Measurements from ENCODE around the gene HMGN3. TPM values are rescaled to one million over a fixed set of nuclear protein-coding genes. Genes with fewer than 3 reads are reported as not detected.

Gene HMGN3
- total RNA-seq, 4 donors from 2014 or later = 40.8 to 104 (median 82.1) TPM

DNA sequence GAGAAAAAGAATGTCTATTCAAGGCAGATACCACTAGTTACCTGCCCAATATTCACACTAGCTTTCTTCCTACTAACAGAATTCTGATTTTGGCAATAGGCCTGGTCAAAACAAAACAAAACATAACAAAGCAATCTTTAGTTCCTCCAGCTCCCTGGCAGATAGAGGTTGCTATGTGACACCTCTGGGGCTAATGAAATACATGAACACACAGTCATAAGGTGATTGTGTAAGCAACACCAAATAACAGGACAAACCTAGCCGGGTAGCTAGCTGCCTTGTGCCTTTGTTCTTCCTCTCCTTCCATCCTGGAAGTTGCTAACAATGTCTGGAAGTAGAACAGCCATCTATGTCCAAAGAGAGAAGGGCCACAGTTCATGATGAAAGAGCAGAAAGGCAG is 6.0 kb upstream of the HMGN3 start:
- no peaks in the 10 kb centered on the region for H3K27me3 ChIP-seq
- H3K9me3 ChIP-seq = no peaks in the 10 kb centered on the region
- no peak overlapping the region for H3K27ac ChIP-seq
- H3K36me3 ChIP-seq = no peaks in the 10 kb centered on the region
- TF ChIP-seq POLR2A (IDR thresholded peaks at IDR 0.05) (no peak), EP300 (IDR thresholded peaks at IDR 0.05) (no peak)
- TF ChIP-seq, protein P1, sequence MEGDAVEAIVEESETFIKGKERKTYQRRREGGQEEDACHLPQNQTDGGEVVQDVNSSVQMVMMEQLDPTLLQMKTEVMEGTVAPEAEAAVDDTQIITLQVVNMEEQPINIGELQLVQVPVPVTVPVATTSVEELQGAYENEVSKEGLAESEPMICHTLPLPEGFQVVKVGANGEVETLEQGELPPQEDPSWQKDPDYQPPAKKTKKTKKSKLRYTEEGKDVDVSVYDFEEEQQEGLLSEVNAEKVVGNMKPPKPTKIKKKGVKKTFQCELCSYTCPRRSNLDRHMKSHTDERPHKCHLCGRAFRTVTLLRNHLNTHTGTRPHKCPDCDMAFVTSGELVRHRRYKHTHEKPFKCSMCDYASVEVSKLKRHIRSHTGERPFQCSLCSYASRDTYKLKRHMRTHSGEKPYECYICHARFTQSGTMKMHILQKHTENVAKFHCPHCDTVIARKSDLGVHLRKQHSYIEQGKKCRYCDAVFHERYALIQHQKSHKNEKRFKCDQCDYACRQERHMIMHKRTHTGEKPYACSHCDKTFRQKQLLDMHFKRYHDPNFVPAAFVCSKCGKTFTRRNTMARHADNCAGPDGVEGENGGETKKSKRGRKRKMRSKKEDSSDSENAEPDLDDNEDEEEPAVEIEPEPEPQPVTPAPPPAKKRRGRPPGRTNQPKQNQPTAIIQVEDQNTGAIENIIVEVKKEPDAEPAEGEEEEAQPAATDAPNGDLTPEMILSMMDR (IDR thresholded peaks at IDR 0.05) = no peak
- no peak overlapping the region for H3K4me3 ChIP-seq
- DNase-seq (ENCODE audit: low spot score in 2 of 2) = no peak
- 67 to 79% methylated on average over 1 of the region's 1 CpG for WGBS, 2 donors
- peaks cover 0 to 8% (median 0%) of the 10 kb centered on the region in 4 donors for H3K4me1 ChIP-seq

DNA sequence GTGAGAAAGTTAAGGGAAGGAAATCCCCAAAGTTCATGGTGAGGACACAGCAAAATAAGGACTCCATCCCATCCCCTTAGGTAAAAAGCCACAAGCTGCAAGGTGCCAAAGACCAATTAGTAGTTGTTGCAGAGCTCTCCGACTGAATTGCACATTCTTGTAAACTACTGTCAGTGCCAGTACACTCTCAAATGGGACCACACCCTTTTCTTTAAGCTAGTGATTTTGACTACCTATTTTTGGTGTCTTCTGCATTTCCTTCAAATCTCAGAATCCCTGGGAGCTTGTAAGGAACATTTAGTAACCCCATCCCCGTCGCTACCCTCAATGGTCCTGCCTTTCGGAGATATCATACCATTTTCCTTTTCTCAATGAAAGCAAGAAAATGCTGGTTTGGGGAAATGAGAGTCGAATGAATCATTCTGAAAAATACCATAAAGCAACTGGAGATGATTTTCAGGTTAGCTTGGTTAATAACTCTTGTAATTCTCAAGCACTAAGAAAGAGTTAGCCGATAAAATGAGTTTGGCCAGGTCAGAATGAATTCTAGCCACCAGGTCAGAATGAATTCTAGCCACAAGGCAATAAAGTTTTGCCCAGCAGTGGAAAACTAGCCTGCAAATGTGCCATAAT is 5.2 kb upstream of the HMGN3 start:
- no peak overlapping the region for H3K27ac ChIP-seq
- 87% methylated on average over 6 of the region's 6 CpGs for whole genome bisulfite sequencing, 2 donors
- DNase-seq (ENCODE audit: low spot score in 2 of 2) = no peak
- no peak overlapping the region for H3K4me3 ChIP-seq
- H3K36me3 ChIP-seq = no peaks in the 10 kb centered on the region
- peaks cover 0 to 12% (median 0%) of the 10 kb centered on the region in 4 donors for H3K4me1 ChIP-seq
- no peaks in the 10 kb centered on the region for H3K27me3 ChIP-seq
- H3K9me3 ChIP-seq = no peaks in the 10 kb centered on the region
- TF ChIP-seq, protein P1 (IDR thresholded peaks at IDR 0.05) = no peak
- TF ChIP-seq EP300 (IDR thresholded peaks at IDR 0.05) (no peak), POLR2A (IDR thresholded peaks at IDR 0.05) (no peak)

DNA sequence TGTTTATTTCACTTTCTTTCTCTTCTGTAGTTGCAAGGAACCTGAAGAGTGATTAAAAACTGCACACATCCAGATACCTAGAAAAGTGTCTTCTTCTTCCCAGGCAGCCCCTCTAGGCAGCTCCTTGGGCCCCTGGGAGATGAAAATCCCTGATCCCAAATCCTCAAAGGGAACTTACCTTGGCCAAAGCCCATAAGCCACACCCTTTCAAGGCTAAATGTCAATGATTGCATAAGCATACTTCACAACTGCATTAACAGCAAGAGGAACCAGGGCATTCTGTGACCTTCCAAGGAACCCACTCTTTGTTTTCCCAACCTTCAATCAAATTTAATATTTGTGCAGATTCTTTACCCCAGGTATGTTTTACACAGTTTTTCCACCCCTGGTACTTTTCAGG is 4.4 kb upstream of the HMGN3 start:
- TF ChIP-seq, protein P1 (IDR thresholded peaks at IDR 0.05) = no peak
- TF ChIP-seq POLR2A (IDR thresholded peaks at IDR 0.05) (no peak), EP300 (IDR thresholded peaks at IDR 0.05) (no peak)
- H3K4me3 ChIP-seq = no peak overlapping the region
- no peak for DNase-seq (ENCODE audit: low spot score in 2 of 2)

DNA sequence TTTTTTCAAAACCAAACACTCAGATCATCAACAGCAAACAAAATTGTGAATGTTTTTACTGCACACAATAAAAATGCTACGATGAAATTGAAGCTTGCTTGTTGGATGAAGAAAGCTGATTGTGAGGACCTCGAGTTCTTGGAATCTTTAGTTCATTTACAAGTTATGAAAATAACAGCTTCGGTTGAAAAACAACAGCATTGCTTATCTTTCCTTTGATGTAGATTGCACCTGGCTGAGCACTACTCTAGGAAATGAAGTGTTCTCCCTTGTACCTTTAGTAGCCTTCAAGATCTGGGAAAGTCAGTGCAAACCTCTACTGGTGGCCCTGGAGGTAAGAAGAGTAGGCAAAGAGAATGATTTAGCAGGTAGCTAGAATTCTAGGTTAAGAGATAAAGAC is 2.2 kb upstream of the HMGN3 start:
- 75 to 79% methylated on average over 3 of the region's 3 CpGs for WGBS, 2 donors
- no peak overlapping the region for H3K4me3 ChIP-seq
- no peaks in the 10 kb centered on the region for H3K9me3 ChIP-seq
- peaks cover 0 to 27% (median 0%) of the 10 kb centered on the region in 4 donors for H3K4me1 ChIP-seq
- TF ChIP-seq, protein P1 (IDR thresholded peaks at IDR 0.05) = no peak
- TF ChIP-seq EP300 (IDR thresholded peaks at IDR 0.05) (no peak), POLR2A (IDR thresholded peaks at IDR 0.05) (no peak)
- no peak for DNase-seq (ENCODE audit: low spot score in 2 of 2)
- no peaks in the 10 kb centered on the region for H3K36me3 ChIP-seq
- H3K27ac ChIP-seq = no peak overlapping the region
- no peaks in the 10 kb centered on the region for H3K27me3 ChIP-seq

More for the DNA sequence above, 4.4 kb upstream of the HMGN3 start:
- Histone ChIP-seq H3K4me1 (peaks cover 0 to 13% (median 0%) of the 10 kb centered on the region in 4 donors), H3K27ac (no peak overlapping the region), H3K9me3 (no peaks in the 10 kb centered on the region), H3K27me3 (no peaks in the 10 kb centered on the region), H3K36me3 (no peaks in the 10 kb centered on the region)

DNA sequence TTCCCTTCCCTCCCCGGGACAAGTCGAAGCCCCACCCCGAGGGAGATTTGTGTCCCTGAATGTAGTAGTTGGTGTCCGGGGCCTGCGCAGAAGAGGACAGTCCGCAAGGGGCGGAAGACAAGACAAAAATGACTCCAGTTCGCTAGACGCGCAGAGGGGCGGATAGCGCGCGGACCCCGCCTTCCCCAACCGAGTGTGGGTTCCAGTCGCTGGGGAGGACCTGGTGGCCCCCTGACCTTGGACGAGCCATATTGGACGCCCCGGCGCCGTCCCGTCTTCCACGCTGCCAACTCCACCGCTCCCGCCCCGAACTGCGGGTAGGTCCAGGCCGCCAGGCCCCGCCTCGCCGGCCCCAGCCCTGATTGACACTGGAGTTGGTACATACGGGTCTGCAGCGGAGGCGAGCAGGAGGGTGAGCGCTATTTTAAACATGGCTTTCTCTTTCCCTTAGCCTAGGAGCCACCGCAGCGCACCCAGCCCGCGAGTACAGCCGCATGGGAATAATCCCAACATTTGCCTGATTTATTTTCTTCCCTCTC is 802 bp downstream of the HMGN3 start:
- 0 to 1% methylated on average over 31 to 36 of the region's 41 CpGs for WGBS, 2 donors
- Histone ChIP-seq H3K4me1 (peaks cover 0 to 26% (median 0%) of the 10 kb centered on the region in 4 donors), H3K36me3 (no peaks in the 10 kb centered on the region), H3K9me3 (no peaks in the 10 kb centered on the region), H3K27me3 (no peaks in the 10 kb centered on the region), H3K27ac (peak overlapping the region; percentile 79 to 96 (median 88)), H3K4me3 (peak overlapping the region; percentile 57 to 77 (median 64))
- TF ChIP-seq, protein P1 (IDR thresholded peaks at IDR 0.05) = peak; percentile 13 to 69 (median 43)
- peak in 1 of 2 donors; percentile 35 for TF ChIP-seq POLR2A (IDR thresholded peaks at IDR 0.05)
- TF ChIP-seq EP300 (IDR thresholded peaks at IDR 0.05) = peak in 1 of 2 donors; percentile 71
- DNase-seq (ENCODE audit: low spot score in 2 of 2) = peak; percentile 72 to 78
